ENCODE data around the gene SLC6A8.
"Not testable (repeated sequence)": the region's sequence is repeated elsewhere in the genome, so short reads cannot be mapped to it uniquely, and the experiment has no call there.

SLC6A8 gene

DNA sequence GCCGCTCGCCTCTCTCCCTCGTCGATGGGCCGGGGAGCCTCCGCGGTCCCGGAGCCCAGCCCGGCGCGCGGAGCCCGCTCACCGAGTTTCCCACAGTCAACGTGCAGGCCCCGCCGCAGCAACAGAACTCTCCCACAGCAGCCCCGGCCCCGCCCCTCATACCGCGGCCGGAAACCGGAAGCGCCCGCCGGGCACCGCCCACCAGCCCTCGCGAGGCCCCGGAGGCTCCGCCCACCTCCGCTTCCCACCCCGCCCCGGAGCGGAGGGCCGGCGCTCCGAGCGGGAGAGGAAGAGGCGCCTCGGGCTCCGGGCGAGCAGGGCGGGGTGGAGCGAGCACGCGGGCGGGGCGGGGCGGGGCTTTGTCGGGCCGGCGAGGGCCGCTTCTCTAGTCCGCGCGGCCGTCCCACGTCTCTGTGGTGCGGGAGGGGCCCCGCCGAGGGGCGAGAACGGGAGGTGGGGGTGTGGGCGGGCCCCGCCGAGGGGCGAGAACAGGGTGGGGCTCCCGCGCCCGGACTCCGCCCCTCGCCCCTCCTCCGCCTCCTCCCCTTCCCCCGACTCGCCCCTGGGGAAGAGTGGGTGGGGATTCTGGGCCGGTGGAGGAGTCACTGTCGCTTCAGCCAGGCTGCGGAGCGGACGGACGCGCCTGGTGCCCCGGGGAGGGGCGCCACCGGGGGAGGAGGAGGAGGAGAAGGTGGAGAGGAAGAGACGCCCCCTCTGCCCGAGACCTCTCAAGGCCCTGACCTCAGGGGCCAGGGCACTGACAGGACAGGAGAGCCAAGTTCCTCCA, 36.7 kb downstream of the SLC6A8 start, which contains the start of the genes ABCD1 and BCAP31:
Gene ABCD1, plus strand, starts transcription at position 605 of the 787 bp plus-strand sequence. CDS start 411 bp downstream, outside the sequence.
Gene BCAP31, minus strand, starts transcription at position 136 of the 787 bp plus-strand sequence. CDS start 1,143 bp downstream, outside the sequence.
- H3K9ac ChIP-seq, result peak within 1 kb of the TSS; percentile 90
- peak within 1 kb of the TSS; percentile 76 for H3K4me3 ChIP-seq
- peaks cover 46% of the 10 kb centered on the region for H3K27me3 ChIP-seq
- H3K27ac ChIP-seq, result peak within 1 kb of the TSS; percentile 98
- peak within 1 kb of the TSS; percentile 92 for H3K4me2 ChIP-seq
- peaks cover 49% of the 10 kb centered on the region for H3K9me3 ChIP-seq
- no peak for TF ChIP-seq Cebpa-rat (IDR thresholded peaks at IDR 0.05)
- H3K36me3 ChIP-seq, result peaks cover 28% of the 10 kb centered on the region
- H3K4me1 ChIP-seq, result peaks cover 50% of the 10 kb centered on the region
- H4K20me1 ChIP-seq, result peaks cover 58% of the 10 kb centered on the region

DNA sequence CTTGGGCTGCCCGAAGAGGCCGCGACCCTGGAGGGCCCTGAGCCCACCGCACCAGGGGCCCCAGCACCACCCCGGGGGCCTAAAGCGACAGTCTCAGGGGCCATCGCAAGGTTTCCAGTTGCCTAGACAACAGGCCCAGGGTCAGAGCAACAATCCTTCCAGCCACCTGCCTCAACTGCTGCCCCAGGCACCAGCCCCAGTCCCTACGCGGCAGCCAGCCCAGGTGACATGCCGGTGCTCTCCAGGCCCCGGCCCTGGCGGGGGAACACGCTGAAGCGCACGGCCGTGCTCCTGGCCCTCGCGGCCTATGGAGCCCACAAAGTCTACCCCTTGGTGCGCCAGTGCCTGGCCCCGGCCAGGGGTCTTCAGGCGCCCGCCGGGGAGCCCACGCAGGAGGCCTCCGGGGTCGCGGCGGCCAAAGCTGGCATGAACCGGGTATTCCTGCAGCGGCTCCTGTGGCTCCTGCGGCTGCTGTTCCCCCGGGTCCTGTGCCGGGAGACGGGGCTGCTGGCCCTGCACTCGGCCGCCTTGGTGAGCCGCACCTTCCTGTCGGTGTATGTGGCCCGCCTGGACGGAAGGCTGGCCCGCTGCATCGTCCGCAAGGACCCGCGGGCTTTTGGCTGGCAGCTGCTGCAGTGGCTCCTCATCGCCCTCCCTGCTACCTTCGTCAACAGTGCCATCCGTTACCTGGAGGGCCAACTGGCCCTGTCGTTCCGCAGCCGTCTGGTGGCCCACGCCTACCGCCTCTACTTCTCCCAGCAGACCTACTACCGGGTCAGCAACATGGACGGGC, 37.5 kb downstream of the SLC6A8 start:
- Histone ChIP-seq H4K20me1 (peaks cover 50% of the 10 kb centered on the region), H3K4me1 (peaks cover 50% of the 10 kb centered on the region), H3K36me3 (peaks cover 28% of the 10 kb centered on the region), H3K9me3 (peaks cover 55% of the 10 kb centered on the region), H3K27me3 (peaks cover 40% of the 10 kb centered on the region), H3K4me2 (peak overlapping the region; percentile 88), H3K4me3 (peak overlapping the region; percentile 69), H3K9ac (peak overlapping the region; percentile 90), H3K27ac (peak overlapping the region; percentile 98)
- TF ChIP-seq Cebpa-rat (IDR thresholded peaks at IDR 0.05), result no peak

DNA sequence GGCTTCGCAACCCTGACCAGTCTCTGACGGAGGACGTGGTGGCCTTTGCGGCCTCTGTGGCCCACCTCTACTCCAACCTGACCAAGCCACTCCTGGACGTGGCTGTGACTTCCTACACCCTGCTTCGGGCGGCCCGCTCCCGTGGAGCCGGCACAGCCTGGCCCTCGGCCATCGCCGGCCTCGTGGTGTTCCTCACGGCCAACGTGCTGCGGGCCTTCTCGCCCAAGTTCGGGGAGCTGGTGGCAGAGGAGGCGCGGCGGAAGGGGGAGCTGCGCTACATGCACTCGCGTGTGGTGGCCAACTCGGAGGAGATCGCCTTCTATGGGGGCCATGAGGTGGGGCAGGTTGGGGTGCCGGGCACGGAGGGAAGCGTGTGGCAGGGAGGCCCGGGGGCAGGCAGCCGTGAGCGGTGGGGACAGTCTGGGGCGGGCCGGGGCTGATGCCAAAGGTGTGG, 38.1 kb downstream of the SLC6A8 start:
- Histone ChIP-seq H3K9ac (peak overlapping the region; percentile 90), H3K4me3 (peak overlapping the region; percentile 69)

DNA sequence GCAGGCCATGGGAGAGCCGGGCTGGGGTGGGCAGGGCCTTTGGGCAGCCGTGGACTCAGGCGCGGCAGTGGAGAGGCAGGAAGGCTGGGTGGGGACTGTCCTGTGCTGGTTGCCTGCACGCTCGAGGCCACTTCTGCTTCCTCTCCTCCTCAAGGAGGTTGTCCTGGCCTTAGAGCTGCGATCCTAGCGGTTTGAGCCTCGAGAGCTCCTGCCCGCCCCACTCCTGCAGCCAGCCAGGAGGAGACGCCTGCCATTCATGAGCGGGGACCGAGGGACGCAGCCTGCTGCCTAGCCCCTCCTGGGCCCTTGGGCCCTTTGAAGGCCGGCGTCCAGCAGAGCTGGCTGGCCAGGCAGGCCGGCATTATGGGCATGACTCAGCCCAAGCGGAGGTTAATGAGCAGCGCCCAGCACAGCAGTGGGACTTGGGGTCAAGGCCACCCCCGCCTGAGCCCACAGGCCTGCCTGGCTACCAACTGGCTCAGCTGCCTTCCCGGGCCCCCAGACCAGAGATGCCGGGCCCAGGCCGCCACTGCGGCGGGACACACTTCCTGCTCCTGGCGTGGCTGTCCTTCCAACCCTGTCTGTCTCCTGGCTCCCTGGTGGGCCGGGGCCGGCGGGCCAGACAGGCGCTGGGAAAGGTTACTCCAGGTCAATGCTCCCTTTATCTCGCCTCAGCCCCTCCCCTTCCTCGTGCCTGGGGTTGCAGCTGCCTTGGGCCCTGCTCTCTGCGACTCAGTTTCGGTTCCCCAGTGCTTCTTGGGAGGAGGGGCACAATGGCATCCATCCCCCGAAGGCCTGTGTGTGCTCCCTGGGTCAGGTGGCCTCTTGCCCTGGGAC, 38.8 kb downstream of the SLC6A8 start:
- H3K4me3 ChIP-seq, result peak overlapping the region; percentile 69

More for the DNA sequence above, 38.1 kb downstream of the SLC6A8 start:
- H4K20me1 ChIP-seq, result peaks cover 44% of the 10 kb centered on the region
- H3K9me3 ChIP-seq, result peaks cover 61% of the 10 kb centered on the region
- H3K27ac ChIP-seq, result peak overlapping the region; percentile 98
- peak overlapping the region; percentile 88 for H3K4me2 ChIP-seq
- TF ChIP-seq Cebpa-rat (IDR thresholded peaks at IDR 0.05), result no peak
- peaks cover 50% of the 10 kb centered on the region for H3K4me1 ChIP-seq
- H3K36me3 ChIP-seq, result peaks cover 28% of the 10 kb centered on the region
- H3K27me3 ChIP-seq, result peaks cover 34% of the 10 kb centered on the region

GRCh38 chrX:153727123-153727931, 39.6 kb downstream of the SLC6A8 start:
- peak overlapping the region; percentile 69 for H3K4me3 ChIP-seq
- H3K4me2 ChIP-seq, result peak overlapping the region; percentile 88
- H3K9me3 ChIP-seq, result peaks cover 75% of the 10 kb centered on the region
- no peak for TF ChIP-seq Cebpa-rat (IDR thresholded peaks at IDR 0.05)
- H3K27ac ChIP-seq, result peak overlapping the region; percentile 98
- H3K36me3 ChIP-seq, result peaks cover 38% of the 10 kb centered on the region
- H3K9ac ChIP-seq, result peak overlapping the region; percentile 90
- peaks cover 25% of the 10 kb centered on the region for H3K27me3 ChIP-seq
- H3K4me1 ChIP-seq, result peaks cover 40% of the 10 kb centered on the region
- peaks cover 29% of the 10 kb centered on the region for H4K20me1 ChIP-seq

More for the DNA sequence above, 38.8 kb downstream of the SLC6A8 start:
- peaks cover 37% of the 10 kb centered on the region for H4K20me1 ChIP-seq
- peaks cover 30% of the 10 kb centered on the region for H3K27me3 ChIP-seq
- peak overlapping the region; percentile 98 for H3K27ac ChIP-seq
- peak overlapping the region; percentile 90 for H3K9ac ChIP-seq
- H3K36me3 ChIP-seq, result peaks cover 30% of the 10 kb centered on the region
- no peak for TF ChIP-seq Cebpa-rat (IDR thresholded peaks at IDR 0.05)
- peaks cover 67% of the 10 kb centered on the region for H3K9me3 ChIP-seq
- H3K4me2 ChIP-seq, result peak overlapping the region; percentile 88
- H3K4me1 ChIP-seq, result peaks cover 48% of the 10 kb centered on the region

- Histone ChIP-seq H3K9me3 (peaks cover 78% of the 10 kb centered on the region), H3K27ac (peak overlapping the region; percentile 98), H3K4me1 (peaks cover 36% of the 10 kb centered on the region), H3K9ac (peak overlapping the region; percentile 90), H3K36me3 (peaks cover 45% of the 10 kb centered on the region), H4K20me1 (peaks cover 21% of the 10 kb centered on the region), H3K4me3 (no peak overlapping the region; the same call in 1 of the 2 replicates), H3K4me2 (peak overlapping the region; percentile 88), H3K27me3 (peaks cover 21% of the 10 kb centered on the region)
- TF ChIP-seq Cebpa-rat (IDR thresholded peaks at IDR 0.05), result no peak
Measured at GRCh38 chrX:153728095-153728494, 40.4 kb downstream of the SLC6A8 start.

DNA sequence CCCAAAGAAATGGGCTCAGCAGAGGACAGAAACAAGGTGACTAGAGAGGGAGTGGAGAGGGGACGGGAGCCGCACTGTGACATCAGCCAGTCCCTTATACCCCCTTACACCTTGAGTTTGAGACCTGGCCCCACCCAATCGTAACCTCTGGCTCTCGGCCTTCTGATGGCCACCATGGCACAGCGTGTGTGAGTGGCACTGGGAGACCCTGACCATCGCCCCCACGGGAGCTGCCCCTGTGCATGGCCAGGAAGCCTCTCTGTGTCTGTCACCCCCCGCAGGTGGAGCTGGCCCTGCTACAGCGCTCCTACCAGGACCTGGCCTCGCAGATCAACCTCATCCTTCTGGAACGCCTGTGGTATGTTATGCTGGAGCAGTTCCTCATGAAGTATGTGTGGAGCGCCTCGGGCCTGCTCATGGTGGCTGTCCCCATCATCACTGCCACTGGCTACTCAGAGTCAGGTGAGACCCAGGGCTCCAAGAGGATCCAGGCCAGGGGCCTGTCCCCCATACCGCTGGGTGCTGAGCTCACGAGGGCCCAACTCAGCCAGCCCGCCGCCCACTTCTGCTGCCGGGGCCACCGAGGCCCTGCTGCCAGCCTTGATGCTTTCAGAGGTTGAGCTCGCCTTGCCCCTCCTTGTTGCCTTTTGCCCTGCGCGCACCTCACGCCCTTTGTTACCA, 41.4 kb downstream of the SLC6A8 start:
- H3K4me2 ChIP-seq, result peak overlapping the region; percentile 88
- peaks cover 18% of the 10 kb centered on the region for H3K27me3 ChIP-seq
- no peak overlapping the region for H3K4me3 ChIP-seq
- TF ChIP-seq Cebpa-rat (IDR thresholded peaks at IDR 0.05), result no peak
- H3K27ac ChIP-seq, result peak overlapping the region; percentile 98; the same call in 1 of the 2 replicates
- H4K20me1 ChIP-seq, result peaks cover 13% of the 10 kb centered on the region
- H3K9me3 ChIP-seq, result peaks cover 78% of the 10 kb centered on the region
- H3K9ac ChIP-seq, result no peak overlapping the region
- H3K4me1 ChIP-seq, result peaks cover 37% of the 10 kb centered on the region
- peaks cover 55% of the 10 kb centered on the region for H3K36me3 ChIP-seq

GRCh38 chrX:153730115-153730514, 42.4 kb downstream of the SLC6A8 start:
- H4K20me1 ChIP-seq, result peaks cover 13% of the 10 kb centered on the region
- H3K9me3 ChIP-seq, result peaks cover 77% of the 10 kb centered on the region
- H3K4me1 ChIP-seq, result peaks cover 46% of the 10 kb centered on the region
- H3K36me3 ChIP-seq, result peaks cover 57% of the 10 kb centered on the region
- peaks cover 20% of the 10 kb centered on the region for H3K27me3 ChIP-seq
- not testable (repeated sequence) for H3K4me3 ChIP-seq, H3K4me2 ChIP-seq, H3K9ac ChIP-seq, H3K27ac ChIP-seq
